HG03521 (cell line): ENCODE data around the gene MAD1L1.
"Not testable (repeated sequence)": the region's sequence is repeated elsewhere in the genome, so short reads cannot be mapped to it uniquely, and the experiment has no call there.

Experiments
- ATAC-seq: cut with Tn5 transposase; IDR thresholded peaks from one replicate; pipeline ENCODE4 v1.9.1; 2021; ENCODE audit warnings: mild to moderate bottlenecking, moderate library complexity; ENCODE audit not compliant: unreplicated experiment

The MAD1L1 gene

DNA sequence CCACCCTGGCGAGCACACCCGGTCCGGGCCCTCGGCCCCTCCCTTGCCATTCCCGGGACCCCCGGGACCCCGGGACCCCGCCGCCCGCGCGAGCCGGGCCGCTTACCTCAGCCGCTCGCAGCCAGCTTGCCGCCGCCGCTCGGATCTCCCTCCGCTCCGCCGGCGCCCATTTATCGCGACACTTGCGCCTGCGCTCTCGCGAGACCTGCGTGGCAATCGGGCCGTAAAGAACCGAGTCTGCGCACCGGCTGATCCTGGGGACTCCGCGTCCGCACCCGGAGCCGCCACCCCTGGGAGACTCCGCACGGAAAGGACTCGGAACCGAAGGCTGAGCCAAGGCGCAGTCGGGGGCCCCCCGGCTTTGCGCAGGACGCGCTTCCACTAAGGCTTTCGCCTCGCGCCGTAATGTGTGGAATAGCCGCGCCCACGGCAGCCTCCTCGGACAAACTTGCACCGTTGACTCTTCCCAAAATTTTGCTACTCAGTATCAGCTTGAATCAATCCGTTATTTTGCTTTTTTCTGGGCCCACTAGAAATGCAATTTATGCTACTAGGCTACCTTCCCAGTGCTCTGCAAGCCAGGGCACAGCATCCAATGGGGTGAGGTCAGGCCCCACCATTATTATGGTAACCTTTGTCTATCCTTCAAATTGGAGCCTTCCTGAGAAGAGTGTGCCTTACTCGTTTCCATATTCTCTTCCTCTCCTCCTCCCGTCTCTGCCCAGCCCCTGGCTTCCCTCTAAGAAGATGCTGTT lies at the start of gene MAD1L1:
TSS of gene MAD1L1 (minus strand) at position 180 of the 755 bp plus-strand sequence. CDS start 2,812 bp downstream, outside the sequence.
- peak; percentile 65 for ATAC-seq

GRCh38 chr7:2282185-2282751 lies 49.5 kb upstream of the MAD1L1 start:
- ATAC-seq = no peak

GRCh38 chr7:2281541-2281940 lies 48.8 kb upstream of the MAD1L1 start:
- no peak for ATAC-seq

DNA sequence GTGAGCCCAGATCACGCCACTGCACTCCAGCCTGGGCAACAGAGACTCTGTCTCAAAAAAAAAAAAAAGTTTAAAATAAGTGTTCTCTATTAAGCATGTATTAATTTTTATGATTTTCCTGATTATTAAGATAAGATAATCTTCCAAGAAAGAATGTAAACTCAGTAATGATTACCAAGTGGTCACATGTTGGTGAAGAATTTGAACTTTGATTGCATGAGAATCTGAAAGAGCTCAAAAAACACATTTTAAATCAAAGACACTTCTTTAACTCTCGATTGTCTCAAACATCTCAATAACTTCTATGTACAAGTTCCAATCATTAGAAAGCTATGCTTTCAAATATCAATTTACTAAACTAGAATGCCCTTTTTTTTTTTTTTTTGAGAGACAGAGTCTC lies 47.7 kb upstream of the MAD1L1 start:
- no peak for ATAC-seq

DNA sequence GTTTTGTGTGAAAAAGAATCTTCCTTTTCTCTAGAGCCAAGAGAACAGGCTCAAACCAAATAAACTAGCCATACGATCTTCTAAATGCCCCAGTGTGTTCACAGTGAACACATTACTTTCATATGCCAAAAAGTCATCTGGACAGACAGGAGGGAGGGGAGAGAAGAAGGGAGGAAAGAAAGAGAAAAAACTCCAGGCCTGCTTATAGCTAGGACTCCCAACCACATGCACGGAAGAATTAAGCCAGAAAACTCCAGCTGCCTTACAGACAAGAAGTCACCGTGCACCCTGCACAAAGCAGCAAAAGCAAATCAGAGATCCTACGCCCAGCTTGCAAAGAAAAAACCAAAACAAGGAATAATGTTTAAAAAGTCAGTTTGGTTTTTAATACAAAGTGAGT lies 47.2 kb upstream of the MAD1L1 start:
- no peak for ATAC-seq

DNA sequence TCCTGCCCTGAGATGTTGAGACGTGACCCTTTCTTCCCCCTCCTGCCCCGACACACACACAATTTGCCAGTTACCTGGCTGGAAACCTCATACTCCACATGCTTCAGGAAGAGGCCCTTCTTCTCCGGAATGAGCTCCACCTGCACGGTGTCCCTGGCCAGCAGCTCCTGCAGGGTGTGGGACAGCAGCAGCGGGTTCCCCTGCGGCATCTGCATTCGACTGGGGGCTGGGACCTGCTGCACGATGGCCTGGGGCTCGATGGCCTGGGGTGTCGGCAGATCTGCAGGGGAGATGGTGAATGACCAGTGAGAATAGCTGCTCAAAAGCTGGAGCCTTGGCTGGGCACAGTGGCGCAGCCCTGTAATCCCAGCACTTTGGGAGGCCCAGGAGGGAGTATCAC lies 45.3 kb upstream of the MAD1L1 start:
- ATAC-seq = no peak

DNA sequence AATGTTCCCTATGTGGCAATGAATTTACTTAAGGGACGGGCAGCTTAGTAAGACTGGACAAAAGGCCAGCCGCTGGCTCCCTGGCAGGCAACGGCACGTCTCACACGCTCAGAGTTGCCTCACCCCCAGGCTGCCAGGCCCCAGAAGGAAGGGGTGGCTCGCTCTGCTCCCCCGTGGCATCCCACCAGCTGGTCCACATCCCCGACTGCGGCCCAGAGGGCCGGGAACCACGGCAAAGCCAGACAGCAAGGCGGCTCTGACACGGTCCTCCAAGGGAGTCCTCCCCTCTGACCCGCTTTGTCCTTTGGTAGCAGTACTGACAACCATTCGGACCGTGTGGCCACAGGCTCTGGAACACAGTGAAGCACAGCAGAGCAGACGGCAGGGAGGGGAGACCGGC lies 43.4 kb upstream of the MAD1L1 start:
- ATAC-seq = no peak

GRCh38 chr7:2275101-2275500 lies 42.4 kb upstream of the MAD1L1 start:
- no peak for ATAC-seq

GRCh38 chr7:2274666-2275065 lies 41.9 kb upstream of the MAD1L1 start:
- ATAC-seq = no peak

GRCh38 chr7:2273866-2274265 lies 41.1 kb upstream of the MAD1L1 start:
- ATAC-seq = no peak

DNA sequence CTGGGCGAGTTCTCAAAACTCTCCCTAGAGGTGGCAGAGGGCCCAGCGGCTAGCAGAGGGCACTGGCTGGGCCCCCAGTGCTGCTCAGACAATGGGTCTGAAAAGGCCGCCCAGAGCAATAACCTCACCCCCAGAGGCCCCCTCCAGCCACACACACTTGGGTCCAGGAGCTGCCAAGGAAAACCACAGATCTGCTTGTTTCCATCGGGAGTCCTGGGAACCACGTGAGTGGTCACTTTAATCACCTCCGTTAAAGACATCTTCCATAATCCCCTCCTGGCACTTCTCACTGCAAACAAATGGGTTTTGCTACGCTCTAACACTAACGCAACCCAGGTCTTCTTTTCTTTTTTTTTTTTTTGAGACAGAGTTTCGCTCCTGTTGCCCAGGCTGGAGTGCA lies 39.3 kb upstream of the MAD1L1 start:
- ATAC-seq = no peak

GRCh38 chr7:2271273-2272026 lies 38.7 kb upstream of the MAD1L1 start:
- ATAC-seq = no peak

- ATAC-seq = no peak
Measured at GRCh38 chr7:2270495-2270894, 37.8 kb upstream of the MAD1L1 start.

- no peak for ATAC-seq
Measured at GRCh38 chr7:2269991-2270460, 37.3 kb upstream of the MAD1L1 start.

- ATAC-seq = not testable (repeated sequence)
Measured at GRCh38 chr7:2269089-2269990, 36.6 kb upstream of the MAD1L1 start.

- no peak for ATAC-seq
Measured at GRCh38 chr7:2266911-2267310, 34.2 kb upstream of the MAD1L1 start.

- ATAC-seq = no peak
Measured at GRCh38 chr7:2264158-2264557, 31.4 kb upstream of the MAD1L1 start.

DNA sequence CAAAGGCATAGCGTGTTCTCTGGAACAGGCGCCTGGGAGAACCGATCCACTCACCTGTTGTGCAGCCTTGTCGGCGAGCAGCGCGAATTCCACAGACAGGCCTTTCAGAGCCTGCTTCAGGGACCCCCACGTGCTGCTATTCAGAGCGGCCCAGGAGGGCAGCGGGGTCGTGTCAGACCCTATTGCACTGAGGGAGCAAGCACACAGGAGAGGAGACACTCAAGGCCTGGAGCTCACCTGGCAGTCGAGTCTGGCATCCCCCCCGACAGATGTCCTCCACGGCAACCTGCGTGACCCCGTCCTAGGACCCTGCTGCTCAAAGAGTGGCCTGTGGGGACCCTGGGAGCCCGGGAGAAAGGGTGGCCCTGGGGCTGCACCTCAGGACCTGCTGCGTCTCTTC lies 30.4 kb upstream of the MAD1L1 start:
- ATAC-seq = no peak

- no peak for ATAC-seq
Measured at GRCh38 chr7:2261611-2262010, 28.9 kb upstream of the MAD1L1 start.

- ATAC-seq = no peak
Measured at GRCh38 chr7:2260820-2261219, 28.1 kb upstream of the MAD1L1 start.

DNA sequence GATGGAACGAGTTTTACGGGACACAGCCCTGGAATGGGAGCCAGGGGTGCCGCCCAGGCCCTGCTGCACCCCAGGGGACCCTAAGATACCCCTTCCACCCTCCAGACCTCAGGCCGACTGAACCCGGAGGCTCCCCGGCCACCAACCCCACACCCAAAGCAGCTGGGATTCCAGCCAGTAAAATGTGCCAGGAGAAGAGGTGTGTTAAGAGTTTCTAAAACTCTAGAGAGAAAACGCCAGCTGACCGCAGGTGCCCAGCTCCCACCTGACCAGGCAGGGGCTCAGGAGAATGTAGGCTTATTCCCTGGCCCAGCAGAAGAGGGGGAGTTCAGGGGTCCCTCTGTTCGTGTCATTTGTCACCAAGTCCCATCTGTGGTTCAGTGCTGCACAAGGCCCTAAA lies 26.7 kb upstream of the MAD1L1 start:
- peak; percentile 9 for ATAC-seq
